HG02798 (cell line): Measurements from ENCODE around the gene ATXN1.
"Not testable (repeated sequence)": the region's sequence is repeated elsewhere in the genome, so short reads cannot be mapped to it uniquely, and the experiment has no call there.

Experiments used
- ATAC-seq: cut with Tn5 transposase; IDR thresholded peaks from one replicate; pipeline ENCODE4 v1.9.1; 2021; ENCODE audit warnings: mild to moderate bottlenecking; ENCODE audit not compliant: unreplicated experiment, poor library complexity

Gene ATXN1

GRCh38 chr6:16388488-16388887, 372.8 kb downstream of the ATXN1 start:
- ATAC-seq = no peak

DNA sequence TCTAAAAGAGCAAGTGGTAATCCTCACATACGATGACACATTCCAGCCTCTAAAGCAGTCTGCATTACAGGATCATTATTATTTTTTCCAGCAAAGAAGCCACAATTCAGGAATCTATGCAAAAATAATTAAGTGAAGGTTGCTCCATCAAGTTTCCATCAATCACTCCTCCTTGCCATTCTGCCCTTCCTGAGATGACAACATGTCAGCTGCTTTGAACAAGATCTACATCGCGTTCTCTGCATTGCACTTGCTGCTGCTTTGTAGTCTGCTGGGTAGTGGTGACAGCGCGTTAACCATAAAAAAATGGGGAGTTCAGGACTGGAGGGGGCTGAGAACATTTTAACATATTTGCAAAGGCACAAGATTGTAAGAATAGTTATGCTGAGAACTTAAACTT, 375.2 kb downstream of the ATXN1 start:
- no peak for ATAC-seq

GRCh38 chr6:16383607-16384206, 377.6 kb downstream of the ATXN1 start:
- no peak for ATAC-seq

GRCh38 chr6:16381968-16382367, 379.3 kb downstream of the ATXN1 start:
- not testable (repeated sequence) for ATAC-seq

- ATAC-seq = no peak
Observed at GRCh38 chr6:16380220-16380809, 380.9 kb downstream of the ATXN1 start.

- not testable (repeated sequence) for ATAC-seq
Observed at GRCh38 chr6:16378360-16378759, 382.9 kb downstream of the ATXN1 start.

- ATAC-seq = no peak
Observed at GRCh38 chr6:16377470-16377869, 383.8 kb downstream of the ATXN1 start.

DNA sequence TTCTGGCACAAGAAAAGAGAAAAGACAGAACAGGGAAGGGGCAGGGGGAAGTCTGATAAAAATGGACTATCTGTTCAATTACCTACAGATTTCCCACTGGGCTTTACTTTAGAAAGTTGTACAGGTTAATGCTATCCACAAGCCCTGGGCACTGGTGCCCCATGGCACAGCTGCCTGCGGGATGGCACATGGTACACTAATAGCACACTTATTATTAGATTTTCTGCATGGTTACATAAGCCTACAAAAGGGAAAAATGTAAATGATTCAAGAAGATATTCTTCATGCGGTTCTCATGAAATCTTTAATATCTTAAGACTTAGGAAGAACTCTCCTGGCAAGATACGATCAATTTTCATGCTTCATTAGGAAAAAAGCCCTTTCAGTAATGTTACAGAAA, 385.4 kb downstream of the ATXN1 start:
- no peak for ATAC-seq

- ATAC-seq = no peak
Observed at GRCh38 chr6:16375206-16375605, 386.1 kb downstream of the ATXN1 start.

- ATAC-seq = peak; percentile 77
Observed at GRCh38 chr6:16374461-16375200, 386.6 kb downstream of the ATXN1 start.

DNA sequence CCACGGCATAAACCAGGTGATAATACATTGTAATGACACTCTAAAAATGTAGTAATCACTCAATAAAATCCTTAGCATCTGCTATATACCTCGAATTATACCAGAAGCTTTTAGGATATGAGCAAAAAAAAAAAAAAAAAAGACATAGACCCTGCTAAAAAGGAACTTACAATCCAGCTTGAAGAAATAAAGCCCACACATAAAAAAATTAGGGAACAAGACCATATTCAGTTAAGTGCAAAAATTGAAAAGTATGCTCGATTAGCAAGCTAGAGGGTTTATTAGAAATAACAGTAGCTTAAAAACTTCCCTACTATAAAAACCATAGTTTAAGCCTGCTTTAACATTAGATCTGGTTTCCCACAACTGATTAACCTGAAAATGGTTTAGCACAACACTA, 387.2 kb downstream of the ATXN1 start:
- no peak for ATAC-seq

DNA sequence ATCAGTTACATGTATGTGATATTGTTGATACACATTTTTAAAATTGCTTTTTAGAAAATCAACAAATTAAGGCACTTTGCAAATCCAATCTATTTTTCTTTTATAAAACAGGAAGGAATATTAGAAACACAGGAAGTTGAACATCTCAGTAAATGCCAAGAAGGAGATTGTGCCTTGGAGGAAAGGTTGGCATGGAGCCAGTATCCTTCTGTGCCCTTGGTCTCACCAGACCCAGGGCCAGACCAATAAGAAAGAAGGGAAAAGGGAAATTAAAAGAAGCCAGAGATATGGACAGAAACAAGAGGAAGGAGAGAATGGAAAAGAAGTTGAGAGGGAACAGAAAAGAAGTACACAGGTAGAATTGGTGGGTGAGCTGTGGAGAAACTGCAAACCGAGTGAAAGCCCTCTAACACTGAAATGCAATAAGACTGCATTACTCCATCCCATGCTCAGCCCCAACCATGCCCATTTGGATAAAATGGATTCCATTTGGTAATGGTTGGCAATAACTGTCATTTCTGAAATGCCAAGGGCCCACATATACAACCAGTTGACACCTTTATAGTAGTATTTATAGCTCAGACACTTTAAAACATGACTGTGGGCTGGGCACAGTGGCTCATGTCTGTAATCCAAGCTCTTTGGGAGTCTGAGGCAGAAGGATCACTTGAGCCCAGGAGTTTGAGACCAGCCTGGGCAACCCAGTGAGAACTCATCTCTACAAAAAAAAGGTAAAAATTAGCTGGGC, 389.1 kb downstream of the ATXN1 start:
- ATAC-seq = no peak

DNA sequence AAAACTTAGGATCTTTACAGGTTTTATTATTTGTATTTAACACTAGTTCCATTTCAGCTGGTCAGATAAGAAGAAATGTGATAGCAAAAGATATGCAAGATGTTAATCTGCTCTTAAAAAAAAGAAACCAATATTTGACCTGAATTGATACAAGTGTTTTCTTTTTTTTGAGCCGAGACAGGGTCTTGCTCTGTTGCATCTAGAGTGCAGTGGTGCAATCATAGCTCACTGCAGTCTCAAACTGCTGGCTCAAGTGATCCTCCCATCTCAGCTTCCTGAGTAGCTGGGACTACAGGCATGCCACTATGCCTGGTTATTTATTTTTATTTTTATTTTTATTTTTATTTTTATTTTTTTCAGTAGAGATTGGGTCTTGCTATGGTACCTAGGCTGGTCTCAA, 389.9 kb downstream of the ATXN1 start:
- no peak for ATAC-seq

GRCh38 chr6:16370943-16371342, 390.3 kb downstream of the ATXN1 start:
- ATAC-seq = no peak

- no peak for ATAC-seq
Observed at GRCh38 chr6:16369989-16370388, 391.3 kb downstream of the ATXN1 start.

GRCh38 chr6:16369140-16369745, 392.0 kb downstream of the ATXN1 start:
- ATAC-seq = no peak

DNA sequence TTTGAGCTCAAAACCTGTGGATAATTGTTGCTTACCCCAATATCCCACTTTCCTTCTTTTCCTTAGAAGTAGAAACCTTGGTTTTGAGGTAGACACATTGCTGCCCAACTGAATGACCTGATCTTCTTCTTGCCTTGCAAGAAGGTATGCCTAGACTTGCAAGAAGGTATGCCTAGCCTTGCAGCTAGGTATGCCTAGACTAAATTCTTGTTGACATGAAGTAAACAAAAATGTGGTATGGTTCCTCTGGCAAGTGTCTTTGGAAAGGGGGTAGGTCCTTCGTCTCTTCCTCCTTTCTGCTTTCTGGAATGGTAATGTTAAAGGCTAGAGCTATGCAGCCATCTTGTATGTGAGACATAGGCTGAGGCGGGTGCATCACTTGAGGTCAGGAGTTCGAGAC, 393.7 kb downstream of the ATXN1 start:
- ATAC-seq = no peak

DNA sequence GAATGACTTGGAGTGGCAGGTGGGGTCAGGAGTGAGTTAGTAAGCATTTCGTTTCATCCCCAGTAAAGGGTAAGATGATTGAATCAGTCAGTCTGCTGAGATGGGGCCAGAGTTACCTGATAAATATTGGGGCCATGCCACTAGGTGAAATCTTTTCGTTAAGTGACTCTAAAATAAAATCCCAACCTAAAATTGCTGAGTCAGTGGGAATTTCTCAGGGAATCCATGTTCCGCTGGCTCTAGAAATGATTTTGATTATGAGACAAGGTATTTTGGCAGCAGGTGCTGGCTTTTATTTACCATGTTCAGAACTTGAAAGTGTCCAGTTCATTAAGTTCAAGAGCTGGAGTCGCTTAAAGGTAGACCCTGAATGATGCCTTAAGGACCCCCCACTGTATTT, 397.5 kb downstream of the ATXN1 start:
- ATAC-seq = no peak

GRCh38 chr6:16362819-16363589, 398.3 kb downstream of the ATXN1 start:
- ATAC-seq = no peak

- no peak for ATAC-seq
Observed at GRCh38 chr6:16362296-16362695, 399.0 kb downstream of the ATXN1 start.
